H9 (cell line): ENCODE results near the gene JAKMIP1. TPM values are rescaled to one million over a fixed set of nuclear protein-coding genes. Genes with fewer than 3 reads are reported as not detected.

Experiments
- DNase-seq: peaks from one replicate; pipeline ENCODE4 v3.0.0-alpha.2; 2017
- H2AFZ ChIP-seq: one replicate; pipeline ENCODE4 v1.6.1; 2013; ENCODE audit warnings: mild to moderate bottlenecking, low read length, control low read depth, moderate library complexity
- H2AK5ac ChIP-seq: 2 replicates; pipeline ENCODE4 v1.6.1; 2013; ENCODE audit warnings: low read length, control low read depth, mixed read lengths; ENCODE audit not compliant: insufficient read length
- H2BK120ac ChIP-seq: one replicate; pipeline ENCODE4 v1.6.1; 2013; ENCODE audit warnings: low read depth, mild to moderate bottlenecking, low read length, control low read depth, inconsistent platforms; ENCODE audit not compliant: poor library complexity, severe bottlenecking
- H2BK12ac ChIP-seq: 2 replicates; pipeline ENCODE4 v1.6.1; 2013; ENCODE audit warnings: low read length, control low read depth, mixed read lengths, low read depth; ENCODE audit not compliant: insufficient read length
- H2BK15ac ChIP-seq: 2 replicates; pipeline ENCODE4 v1.6.1; 2013; ENCODE audit warnings: low read depth, low read length, control low read depth
- H2BK20ac ChIP-seq: one replicate; pipeline ENCODE4 v1.6.1; 2013; ENCODE audit warnings: low read depth, mild to moderate bottlenecking, low read length, control low read depth, inconsistent platforms; ENCODE audit not compliant: poor library complexity, severe bottlenecking
- H2BK5ac ChIP-seq: 2 replicates; pipeline ENCODE4 v1.6.1; 2013; ENCODE audit warnings: low read length, control low read depth, mixed read lengths; ENCODE audit not compliant: insufficient read length
- H3K14ac ChIP-seq: 2 replicates; pipeline ENCODE4 v1.6.1; 2013; ENCODE audit warnings: low read length, control low read depth; ENCODE audit not compliant: insufficient read depth
- H3K18ac ChIP-seq: 2 replicates; pipeline ENCODE4 v1.6.1; 2013; ENCODE audit warnings: low read depth, mild to moderate bottlenecking, mixed read lengths, low read length, control low read depth; ENCODE audit not compliant: insufficient read length
- H3K23ac ChIP-seq: 2 replicates; pipeline ENCODE4 v1.6.1; 2013; ENCODE audit warnings: low read length, control low read depth, mixed read lengths, low read depth; ENCODE audit not compliant: insufficient read length
- H3K23me2 ChIP-seq: 2 replicates; pipeline ENCODE4 v1.6.1; 2013; ENCODE audit warnings: low read depth, mild to moderate bottlenecking, mixed read lengths, low read length, control low read depth; ENCODE audit not compliant: insufficient read length, poor library complexity, severe bottlenecking
- H3K27ac ChIP-seq: 2 replicates; pipeline ENCODE4 v1.5.1; 2013; ENCODE audit warnings: low read length, control low read depth, mixed read lengths, low read depth; ENCODE audit not compliant: insufficient read length
- H3K27me3 ChIP-seq: 2 replicates; pipeline ENCODE4 v1.6.1; 2013; ENCODE audit warnings: low read length, control low read depth, inconsistent platforms; ENCODE audit not compliant: insufficient read depth
- H3K4ac ChIP-seq: 2 replicates; pipeline ENCODE4 v1.6.1; 2013; ENCODE audit warnings: low read depth, mild to moderate bottlenecking, control low read depth, inconsistent platforms, low read length, moderate library complexity
- H3K4me1 ChIP-seq: 2 replicates; pipeline ENCODE4 v1.6.1; 2013; ENCODE audit warnings: low read length, control low read depth, inconsistent platforms; ENCODE audit not compliant: insufficient read depth
- H3K4me2 ChIP-seq: 2 replicates; pipeline ENCODE4 v1.6.1; 2013; ENCODE audit warnings: low read length, control low read depth, mixed read lengths; ENCODE audit not compliant: insufficient read length, insufficient read depth
- H3K56ac ChIP-seq: 2 replicates; pipeline ENCODE4 v1.6.1; 2013; ENCODE audit warnings: low read depth, mild to moderate bottlenecking, mixed read lengths, low read length, control low read depth; ENCODE audit not compliant: insufficient read length
- H3K79me1 ChIP-seq: 2 replicates; pipeline ENCODE4 v1.6.1; 2013; ENCODE audit warnings: low read depth, mild to moderate bottlenecking, moderate library complexity, low read length, control low read depth, inconsistent platforms; ENCODE audit not compliant: insufficient read depth, poor library complexity, severe bottlenecking
- H3K79me2 ChIP-seq: 2 replicates; pipeline ENCODE4 v1.6.1; 2013; ENCODE audit warnings: low read length, control low read depth, inconsistent platforms; ENCODE audit not compliant: insufficient read depth
- H3K9ac ChIP-seq: 2 replicates; pipeline ENCODE4 v1.6.1; 2013; ENCODE audit warnings: low read length, control low read depth, mixed read lengths; ENCODE audit not compliant: insufficient read length; ENCODE audit errors: extremely low read depth
- H3K9me3 ChIP-seq: one replicate; pipeline ENCODE4 v1.6.1; 2013; ENCODE audit warnings: low read depth, low read length, inconsistent platforms; ENCODE audit not compliant: control insufficient read depth
- H3T11ph ChIP-seq: one replicate; pipeline ENCODE4 v1.6.1; 2013; ENCODE audit warnings: mild to moderate bottlenecking, low read length, control low read depth, inconsistent platforms
- H4K20me1 ChIP-seq: one replicate; pipeline ENCODE4 v1.6.1; 2013; ENCODE audit not compliant: control insufficient read depth, insufficient read length, insufficient read depth
- H4K5ac ChIP-seq: 2 replicates; pipeline ENCODE4 v1.6.1; 2013; ENCODE audit warnings: low read depth, mild to moderate bottlenecking, mixed read lengths, low read length, control low read depth; ENCODE audit not compliant: insufficient read length
- H4K8ac ChIP-seq: replicated peaks from 2 replicates; pipeline ENCODE4 v1.6.1; 2013; ENCODE audit warnings: low read length, control low read depth, mixed read lengths, low read depth; ENCODE audit not compliant: insufficient read length
- H4K91ac ChIP-seq: 2 replicates; pipeline ENCODE4 v1.6.1; 2013; ENCODE audit warnings: low read depth, mild to moderate bottlenecking, moderate library complexity, mixed read lengths, low read length, control low read depth; ENCODE audit not compliant: insufficient read length
- H3K27ac Mint-ChIP-seq, 3 experiments: 2 replicates in 2 of 3; 3 replicates in 1 of 3; pipeline ENCODE4 v1.8.0; 2020 to 2021; ENCODE audit warnings: mixed read lengths in 3 of 3, mild to moderate bottlenecking in 1 of 3, moderate library complexity in 1 of 3
- H3K27me3 Mint-ChIP-seq: 2 replicates; pipeline ENCODE4 v1.8.0; 2021; ENCODE audit warnings: low read depth, mild to moderate bottlenecking, moderate library complexity, mixed read lengths
- H3K36me3 Mint-ChIP-seq, 3 experiments: 2 replicates in 2 of 3; 3 replicates in 1 of 3; pipeline ENCODE4 v1.8.0; 2020 to 2021; ENCODE audit warnings: low read depth in 3 of 3, mixed read lengths in 3 of 3; ENCODE audit not compliant: insufficient read depth in 1 of 3
- H3K4me1 Mint-ChIP-seq, 2 experiments: 2 replicates each; pipeline ENCODE4 v1.8.0; 2020; ENCODE audit warnings: mixed read lengths in 2 of 2
- H3K4me3 Mint-ChIP-seq, 2 experiments: 2 replicates in 1 of 2; 3 replicates in 1 of 2; pipeline ENCODE4 v1.8.0; 2020 to 2021; ENCODE audit warnings: mild to moderate bottlenecking in 2 of 2, mixed read lengths in 2 of 2, moderate library complexity in 1 of 2
- H3K9me3 Mint-ChIP-seq, 2 experiments: 2 replicates in 1 of 2; 3 replicates in 1 of 2; pipeline ENCODE4 v1.8.0; 2020; ENCODE audit warnings: mild to moderate bottlenecking in 2 of 2, mixed read lengths in 2 of 2, moderate library complexity in 1 of 2
- CTCF ChIP-seq: fragments of 200-600 bp; sonication (generic); conservative IDR thresholded peaks from 3 replicates; pipeline ENCODE4 v1.8.0; 2021; ENCODE audit warnings: antibody characterized with exemption, mild to moderate bottlenecking
- WGBS: extraction: QIAGEN DNeasy Blood & Tissue Kit; methylation state at CpG from one replicate; pipeline ENCODE4 v1.1.7; 2013; ENCODE audit warnings: missing lambda C conversion rate, low lambda C conversion rate, mixed read lengths; ENCODE audit not compliant: insufficient read length; ENCODE audit errors: extremely low coverage; 5-methylcytosine and 5-hydroxymethylcytosine counted together
- total RNA-seq: library from RNA; stranded (reverse); gene quantifications from 2 replicates; pipeline ENCODE4 v1.2.1, GENCODE V29; 2021

Gene JAKMIP1
- total RNA-seq, 1 experiment from 2014 or later, result 1.5 TPM

GRCh38 chr4:6079965-6080364 is 120.4 kb downstream of the JAKMIP1 start:
- Histone ChIP-seq H3K27ac (no peak overlapping the region), H3K4ac (no peak overlapping the region), H2BK15ac (no peak overlapping the region), H2BK20ac (no peak overlapping the region), H4K91ac (no peak overlapping the region), H3K9me3 (no peaks in the 10 kb centered on the region), H3K79me1 (no peaks in the 10 kb centered on the region), H3K4me2 (no peak overlapping the region), H3K9ac (no peak overlapping the region), H2BK120ac (no peak overlapping the region), H2AK5ac (no peak overlapping the region), H3T11ph (no peak overlapping the region), H3K4me1 (no peaks in the 10 kb centered on the region), H3K14ac (no peak overlapping the region), H3K27me3 (no peaks in the 10 kb centered on the region), H4K5ac (no peak overlapping the region), H3K23me2 (no peaks in the 10 kb centered on the region), H4K20me1 (no peaks in the 10 kb centered on the region), H2BK12ac (no peak overlapping the region), H3K56ac (no peak overlapping the region), H2AFZ (no peak overlapping the region), H4K8ac (no peak overlapping the region), H2BK5ac (no peak overlapping the region), H3K23ac (no peak overlapping the region), H3K18ac (no peak overlapping the region), H3K79me2 (no peaks in the 10 kb centered on the region)
- DNase-seq, result no peak
- Mint-ChIP-seq H3K4me3 (no peak overlapping the region), H3K36me3 (peaks cover 0 to 7% (median 5%) of the 10 kb centered on the region in 3 experiments; a peak in 4 of 7 replicates), H3K27me3 (no peaks in the 10 kb centered on the region), H3K27ac (no peak overlapping the region), H3K4me1 (no peaks in the 10 kb centered on the region), H3K9me3 (0 out of 5 replicates have a peak, but pooled peaks cover 0 to 2% of the 10 kb centered on the region in 2 experiments)
- no CpG with 5 or more reads among the region's 12 CpGs for WGBS
- TF ChIP-seq CTCF, result no peak
